ENCODE data around the gene MIPEP.

DNA sequence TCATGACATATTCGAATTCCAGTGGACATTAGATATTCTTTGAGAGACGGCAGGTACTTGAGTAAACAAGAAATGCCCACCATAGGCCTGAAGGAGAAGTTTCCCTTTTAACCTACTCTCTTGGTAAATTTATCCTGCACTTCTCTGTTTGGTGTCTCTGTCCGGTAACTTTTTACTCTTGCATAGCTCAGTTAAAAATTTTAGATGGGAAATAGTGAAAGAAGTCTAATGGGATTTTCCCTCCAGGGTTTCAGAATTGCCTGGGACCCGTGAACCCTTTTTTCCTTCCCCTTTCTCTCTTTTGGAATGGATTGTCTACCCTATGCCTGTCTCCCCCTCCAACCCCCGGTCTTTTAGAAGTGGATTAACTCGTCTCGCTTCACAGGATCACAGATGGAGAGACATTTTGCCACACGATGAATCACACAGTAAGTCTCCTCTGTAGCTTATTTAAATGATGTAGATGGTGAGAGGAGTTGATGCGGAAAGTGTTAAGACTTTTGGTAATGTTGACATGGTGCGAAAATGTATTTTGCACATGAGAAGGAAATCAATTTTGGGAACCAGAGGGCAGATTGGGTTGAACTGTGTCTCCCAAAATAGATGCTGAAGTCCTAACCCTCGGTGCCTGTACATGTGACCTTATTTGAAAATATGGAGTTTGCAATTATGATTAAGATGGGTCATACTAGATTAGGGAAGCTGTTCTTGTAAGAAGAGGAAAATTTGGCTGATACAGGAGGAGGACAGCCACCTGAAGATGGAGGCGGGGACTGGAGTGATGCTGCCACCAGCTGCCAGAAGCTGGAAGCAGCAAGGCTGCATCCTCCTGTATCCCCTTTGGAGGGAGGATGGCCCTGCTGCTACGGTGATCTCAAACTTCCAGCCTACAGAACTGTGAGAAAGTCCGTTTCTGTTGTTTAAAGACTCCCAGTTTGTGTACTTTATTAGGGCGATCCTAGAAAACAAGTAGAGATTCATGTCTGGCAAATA, 711 bp upstream of the MIPEP start:
- TF ChIP-seq, protein P1, sequence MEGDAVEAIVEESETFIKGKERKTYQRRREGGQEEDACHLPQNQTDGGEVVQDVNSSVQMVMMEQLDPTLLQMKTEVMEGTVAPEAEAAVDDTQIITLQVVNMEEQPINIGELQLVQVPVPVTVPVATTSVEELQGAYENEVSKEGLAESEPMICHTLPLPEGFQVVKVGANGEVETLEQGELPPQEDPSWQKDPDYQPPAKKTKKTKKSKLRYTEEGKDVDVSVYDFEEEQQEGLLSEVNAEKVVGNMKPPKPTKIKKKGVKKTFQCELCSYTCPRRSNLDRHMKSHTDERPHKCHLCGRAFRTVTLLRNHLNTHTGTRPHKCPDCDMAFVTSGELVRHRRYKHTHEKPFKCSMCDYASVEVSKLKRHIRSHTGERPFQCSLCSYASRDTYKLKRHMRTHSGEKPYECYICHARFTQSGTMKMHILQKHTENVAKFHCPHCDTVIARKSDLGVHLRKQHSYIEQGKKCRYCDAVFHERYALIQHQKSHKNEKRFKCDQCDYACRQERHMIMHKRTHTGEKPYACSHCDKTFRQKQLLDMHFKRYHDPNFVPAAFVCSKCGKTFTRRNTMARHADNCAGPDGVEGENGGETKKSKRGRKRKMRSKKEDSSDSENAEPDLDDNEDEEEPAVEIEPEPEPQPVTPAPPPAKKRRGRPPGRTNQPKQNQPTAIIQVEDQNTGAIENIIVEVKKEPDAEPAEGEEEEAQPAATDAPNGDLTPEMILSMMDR (IDR thresholded peaks at IDR 0.05; ENCODE audit: insufficient read depth, low read depth, low read length): peak; percentile 6
- TF ChIP-seq EZH2 (IDR thresholded peaks at IDR 0.05; ENCODE audit: insufficient read depth, low read length): no peak
